Ishikawa (cell line): Measurements from ENCODE around the gene ZNF282.

ENCODE experiments used
- YY1 ChIP-seq: IDR thresholded peaks from 2 replicates; pipeline ENCODE4 v1.6.1; 2012; ENCODE audit warnings: low read depth
- TF ChIP-seq, protein P1 (sequence below): IDR thresholded peaks from 2 replicates; pipeline ENCODE4 v1.6.1; 2012

DNA sequence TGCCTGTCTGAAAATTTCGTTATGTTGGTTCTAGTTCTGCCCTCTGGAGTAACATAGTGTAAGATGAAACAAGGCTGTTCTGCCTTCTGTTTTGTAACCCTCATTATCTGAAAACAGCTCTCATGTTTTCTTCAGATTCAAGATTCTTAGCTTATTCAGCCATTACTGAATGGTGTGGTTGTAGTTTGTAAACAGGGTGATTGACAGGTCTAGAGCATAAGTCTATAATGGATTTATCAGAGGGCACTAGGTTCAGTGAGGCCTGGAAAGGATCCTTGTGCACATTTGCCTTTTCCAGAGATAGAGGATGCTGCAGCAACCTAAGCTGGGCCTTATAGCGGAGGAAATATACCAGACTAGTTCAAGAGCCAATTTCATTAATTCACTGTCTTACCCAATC, 42.0 kb upstream of the ZNF282 start:
- TF ChIP-seq YY1 = no peak
- TF ChIP-seq, protein P1, sequence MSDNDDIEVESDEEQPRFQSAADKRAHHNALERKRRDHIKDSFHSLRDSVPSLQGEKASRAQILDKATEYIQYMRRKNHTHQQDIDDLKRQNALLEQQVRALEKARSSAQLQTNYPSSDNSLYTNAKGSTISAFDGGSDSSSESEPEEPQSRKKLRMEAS = no peak
